Activated CD8-positive, alpha-beta T cell treated with anti-CD3 and anti-CD28 coated beads for 36 hours (primary cell): ENCODE data around the gene FECH. TPM values are rescaled to one million over a fixed set of nuclear protein-coding genes. Genes with fewer than 3 reads are reported as not detected.

Experiments used
- ATAC-seq: fragments of 200-7000 bp; cut with Tn5 transposase; one replicate; pipeline ENCODE4 v1.10.0; 2021; ENCODE audit warnings: mild to moderate bottlenecking, moderate library complexity
- CTCF ChIA-PET: fragments of 350-600 bp; sonication (Branson Sonifier 250); formaldehyde crosslinking; loops from one replicate; lab custom pipeline; 2021; ENCODE audit warnings: antibody characterized with exemption; lab: Charles Lee
- POLR2A ChIA-PET: fragments of 350-600 bp; sonication (Branson Sonifier 250); formaldehyde crosslinking; loops from one replicate; lab custom pipeline; 2021; ENCODE audit warnings: antibody characterized with exemption; lab: Charles Lee
- DNase-seq: peaks from one replicate; pipeline ENCODE4 v3.0.0-alpha.2; 2020
- H3K27ac Mint-ChIP-seq: one replicate; pipeline ENCODE4 v1.8.0; 2021; ENCODE audit warnings: mild to moderate bottlenecking, mixed read lengths
- H3K27me3 Mint-ChIP-seq: one replicate; pipeline ENCODE4 v1.8.0; 2021; ENCODE audit warnings: mixed read lengths
- H3K36me3 Mint-ChIP-seq: one replicate; pipeline ENCODE4 v1.8.0; 2021; ENCODE audit warnings: low read depth, mixed read lengths
- H3K4me1 Mint-ChIP-seq: one replicate; pipeline ENCODE4 v1.8.0; 2021; ENCODE audit warnings: low read depth, mixed read lengths
- H3K4me3 Mint-ChIP-seq: one replicate; pipeline ENCODE4 v1.8.0; 2021; ENCODE audit warnings: mild to moderate bottlenecking, moderate library complexity, mixed read lengths
- H3K9me3 Mint-ChIP-seq: one replicate; pipeline ENCODE4 v1.8.0; 2021; ENCODE audit warnings: mixed read lengths
- CTCF ChIP-seq: fragments of 200-600 bp; IDR thresholded peaks from one replicate; pipeline ENCODE4 v1.8.0; 2022; ENCODE audit warnings: antibody characterized with exemption, mild to moderate bottlenecking
- intact Hi-C: fragments of 100-400 bp; cut with micrococcal nuclease; formaldehyde crosslinking; loops from one replicate; pipeline ENCODE4 v1.10.0; 2022
- total RNA-seq, 2 experiments: library from RNA; stranded (reverse); gene quantifications; one replicate each; pipeline ENCODE4 v1.2.3, GENCODE V29; 2021

The FECH gene
- total RNA-seq, 2 experiments from 2014 or later, result 25.5 to 28.8 TPM

DNA sequence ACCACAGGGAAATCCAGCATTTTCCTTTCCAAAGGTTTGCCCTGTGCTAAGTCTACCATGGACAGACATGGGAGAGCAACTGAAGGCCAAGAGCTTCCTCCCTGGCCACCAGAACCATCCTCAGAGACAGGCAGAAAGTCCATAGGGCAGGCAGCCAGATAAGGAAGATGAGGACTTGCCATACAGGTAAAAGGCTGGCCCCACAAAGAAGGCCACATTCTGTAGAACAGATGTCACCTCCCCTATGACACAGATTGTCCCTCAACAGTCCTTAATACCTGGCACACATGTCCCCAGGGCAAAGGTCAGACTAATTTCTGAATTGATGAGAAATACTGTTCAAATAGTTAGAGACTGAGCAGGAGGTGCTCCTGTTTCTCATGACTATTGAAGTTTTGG is 52.0 kb downstream of the FECH start:
- no peaks in the 10 kb centered on the region for H3K9me3 Mint-ChIP-seq
- H3K27me3 Mint-ChIP-seq, result no peaks in the 10 kb centered on the region
- intact Hi-C loops, result no loop called here
- no peaks in the 10 kb centered on the region for H3K4me1 Mint-ChIP-seq
- no peak for TF ChIP-seq CTCF
- H3K4me3 Mint-ChIP-seq, result no peak overlapping the region
- H3K27ac Mint-ChIP-seq, result no peak overlapping the region
- DNase-seq (no peak), ATAC-seq (no peak)
- H3K36me3 Mint-ChIP-seq, result no peaks in the 10 kb centered on the region
- ChIA-PET CTCF (no interaction called here), POLR2A (no interaction called here)

DNA sequence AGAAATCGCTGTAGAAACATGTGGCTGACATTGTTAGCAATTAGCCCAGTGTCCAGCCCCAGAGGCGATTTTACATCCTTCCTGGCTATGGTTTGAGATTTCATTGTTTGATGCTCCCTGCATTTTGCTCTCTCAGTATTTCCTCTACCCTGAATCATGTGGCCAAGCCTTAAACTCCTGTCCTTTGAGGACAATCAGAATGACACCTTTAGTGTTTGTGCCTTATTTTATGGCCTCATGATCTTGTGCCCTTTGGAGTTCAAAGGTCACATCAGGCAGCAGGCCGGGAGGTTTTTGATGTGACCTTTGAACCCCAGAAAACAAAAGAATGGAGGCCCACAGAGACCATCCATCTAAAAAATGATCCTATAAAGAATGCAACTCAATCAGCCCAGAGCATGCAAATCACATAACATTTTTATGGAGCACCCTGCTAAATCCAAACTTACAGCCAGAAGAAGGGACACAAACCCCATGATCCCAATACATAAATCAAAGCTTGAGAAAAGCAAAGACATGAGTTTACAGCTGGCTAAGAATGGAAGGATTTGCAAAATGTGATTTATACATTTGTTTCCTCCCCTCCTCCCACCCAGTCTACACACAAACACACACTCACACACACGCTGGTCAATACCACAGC is 52.5 kb downstream of the FECH start:
- CTCF ChIA-PET, result no interaction called here
- H3K27me3 Mint-ChIP-seq, result no peaks in the 10 kb centered on the region
- no peaks in the 10 kb centered on the region for H3K4me1 Mint-ChIP-seq
- H3K4me3 Mint-ChIP-seq, result no peak overlapping the region
- no peaks in the 10 kb centered on the region for H3K9me3 Mint-ChIP-seq
- no peaks in the 10 kb centered on the region for H3K36me3 Mint-ChIP-seq
- POLR2A ChIA-PET, result no interaction called here
- DNase-seq (no peak), ATAC-seq (no peak)
- H3K27ac Mint-ChIP-seq, result no peak overlapping the region
- intact Hi-C loops, result no loop called here
- no peak for TF ChIP-seq CTCF

- Mint-ChIP-seq H3K36me3 (no peaks in the 10 kb centered on the region), H3K9me3 (no peaks in the 10 kb centered on the region), H3K27ac (no peak overlapping the region), H3K27me3 (no peaks in the 10 kb centered on the region), H3K4me3 (no peak overlapping the region), H3K4me1 (no peaks in the 10 kb centered on the region)
- ChIA-PET CTCF (no interaction called here), POLR2A (no interaction called here)
- intact Hi-C loops, result no loop called here
- DNase-seq (no peak), ATAC-seq (no peak)
- no peak for TF ChIP-seq CTCF
Observed at GRCh38 chr18:57533006-57533867, 53.3 kb downstream of the FECH start.

- ATAC-seq (no peak), DNase-seq (no peak)
- ChIA-PET POLR2A (no interaction called here), CTCF (no interaction called here)
- Mint-ChIP-seq H3K4me3 (no peak overlapping the region), H3K9me3 (no peaks in the 10 kb centered on the region), H3K4me1 (no peaks in the 10 kb centered on the region), H3K36me3 (no peaks in the 10 kb centered on the region), H3K27me3 (no peaks in the 10 kb centered on the region), H3K27ac (no peak overlapping the region)
- intact Hi-C loops, result no loop called here
- no peak for TF ChIP-seq CTCF
Observed at GRCh38 chr18:57529151-57529550, 57.4 kb downstream of the FECH start.
